Mucosa of gallbladder (tissue), 1 donor: ENCODE results near the gene CEMIP. TPM values are rescaled to one million over a fixed set of nuclear protein-coding genes. Genes with fewer than 3 reads are reported as not detected.

Source experiments
- DNase-seq: peaks from one replicate; pipeline ENCODE4 v3.0.0-alpha.2; 2020; ENCODE audit warnings: low spot score
- total RNA-seq: library from RNA; stranded (reverse); gene quantifications from one replicate; pipeline ENCODE4 v1.2.1, GENCODE V29; 2021
- donor health status: DM: no; HTN: no; CAD: no.

CEMIP gene, protein sequence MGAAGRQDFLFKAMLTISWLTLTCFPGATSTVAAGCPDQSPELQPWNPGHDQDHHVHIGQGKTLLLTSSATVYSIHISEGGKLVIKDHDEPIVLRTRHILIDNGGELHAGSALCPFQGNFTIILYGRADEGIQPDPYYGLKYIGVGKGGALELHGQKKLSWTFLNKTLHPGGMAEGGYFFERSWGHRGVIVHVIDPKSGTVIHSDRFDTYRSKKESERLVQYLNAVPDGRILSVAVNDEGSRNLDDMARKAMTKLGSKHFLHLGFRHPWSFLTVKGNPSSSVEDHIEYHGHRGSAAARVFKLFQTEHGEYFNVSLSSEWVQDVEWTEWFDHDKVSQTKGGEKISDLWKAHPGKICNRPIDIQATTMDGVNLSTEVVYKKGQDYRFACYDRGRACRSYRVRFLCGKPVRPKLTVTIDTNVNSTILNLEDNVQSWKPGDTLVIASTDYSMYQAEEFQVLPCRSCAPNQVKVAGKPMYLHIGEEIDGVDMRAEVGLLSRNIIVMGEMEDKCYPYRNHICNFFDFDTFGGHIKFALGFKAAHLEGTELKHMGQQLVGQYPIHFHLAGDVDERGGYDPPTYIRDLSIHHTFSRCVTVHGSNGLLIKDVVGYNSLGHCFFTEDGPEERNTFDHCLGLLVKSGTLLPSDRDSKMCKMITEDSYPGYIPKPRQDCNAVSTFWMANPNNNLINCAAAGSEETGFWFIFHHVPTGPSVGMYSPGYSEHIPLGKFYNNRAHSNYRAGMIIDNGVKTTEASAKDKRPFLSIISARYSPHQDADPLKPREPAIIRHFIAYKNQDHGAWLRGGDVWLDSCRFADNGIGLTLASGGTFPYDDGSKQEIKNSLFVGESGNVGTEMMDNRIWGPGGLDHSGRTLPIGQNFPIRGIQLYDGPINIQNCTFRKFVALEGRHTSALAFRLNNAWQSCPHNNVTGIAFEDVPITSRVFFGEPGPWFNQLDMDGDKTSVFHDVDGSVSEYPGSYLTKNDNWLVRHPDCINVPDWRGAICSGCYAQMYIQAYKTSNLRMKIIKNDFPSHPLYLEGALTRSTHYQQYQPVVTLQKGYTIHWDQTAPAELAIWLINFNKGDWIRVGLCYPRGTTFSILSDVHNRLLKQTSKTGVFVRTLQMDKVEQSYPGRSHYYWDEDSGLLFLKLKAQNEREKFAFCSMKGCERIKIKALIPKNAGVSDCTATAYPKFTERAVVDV (N-terminal part only)
- total RNA-seq, result 1.6 TPM

DNA sequence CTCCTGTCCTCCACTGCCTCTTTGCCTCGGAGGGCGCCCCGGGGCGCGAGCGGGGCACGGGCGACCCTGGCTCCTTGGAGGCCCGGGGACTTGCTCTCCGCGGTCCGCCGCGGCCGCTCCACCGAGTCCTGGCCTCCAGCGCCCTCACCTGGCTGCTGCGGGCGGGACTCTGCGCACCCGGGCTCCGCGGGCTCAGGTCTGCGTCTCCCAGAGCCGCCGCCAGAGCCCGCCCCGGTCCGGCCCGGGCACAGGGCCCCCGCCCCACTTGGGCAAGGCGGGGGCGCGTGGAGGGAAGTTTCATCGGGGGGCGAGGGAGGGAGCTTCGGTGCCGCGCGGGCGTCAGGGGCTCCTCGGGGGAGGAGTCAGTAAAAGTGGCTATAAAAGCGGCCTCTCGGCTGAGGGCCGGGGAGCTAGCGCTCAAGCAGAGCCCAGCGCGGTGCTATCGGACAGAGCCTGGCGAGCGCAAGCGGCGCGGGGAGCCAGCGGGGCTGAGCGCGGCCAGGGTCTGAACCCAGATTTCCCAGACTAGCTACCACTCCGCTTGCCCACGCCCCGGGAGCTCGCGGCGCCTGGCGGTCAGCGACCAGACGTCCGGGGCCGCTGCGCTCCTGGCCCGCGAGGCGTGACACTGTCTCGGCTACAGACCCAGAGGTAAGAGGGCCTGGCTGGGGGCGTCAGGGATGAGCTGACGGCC, at the start of gene CEMIP:
CEMIP (plus strand) TSS at position 407 of the 694 bp plus-strand sequence. CDS start 94,510 bp downstream, outside the sequence.
- peak; percentile 73 for DNase-seq

DNA sequence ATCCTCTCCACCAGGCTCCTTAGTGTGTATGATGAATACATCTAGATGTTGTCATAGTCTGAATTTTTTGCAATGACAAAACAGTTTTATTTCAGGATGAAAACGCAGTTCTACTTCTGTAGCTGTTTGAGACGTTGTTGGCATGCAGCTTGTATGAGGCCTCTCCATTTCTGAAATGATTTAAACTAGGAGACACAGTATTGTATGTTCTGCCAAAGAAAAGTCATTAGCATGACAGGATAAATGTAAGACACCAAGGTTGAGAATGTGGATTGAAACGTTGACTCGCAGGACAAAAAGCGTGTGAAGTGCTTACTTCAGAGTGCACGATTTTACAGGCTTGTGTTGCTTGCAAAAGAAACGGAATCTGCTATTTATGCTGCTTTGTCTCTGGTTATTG, 48.8 kb upstream of the CEMIP start:
- DNase-seq, result no peak

DNA sequence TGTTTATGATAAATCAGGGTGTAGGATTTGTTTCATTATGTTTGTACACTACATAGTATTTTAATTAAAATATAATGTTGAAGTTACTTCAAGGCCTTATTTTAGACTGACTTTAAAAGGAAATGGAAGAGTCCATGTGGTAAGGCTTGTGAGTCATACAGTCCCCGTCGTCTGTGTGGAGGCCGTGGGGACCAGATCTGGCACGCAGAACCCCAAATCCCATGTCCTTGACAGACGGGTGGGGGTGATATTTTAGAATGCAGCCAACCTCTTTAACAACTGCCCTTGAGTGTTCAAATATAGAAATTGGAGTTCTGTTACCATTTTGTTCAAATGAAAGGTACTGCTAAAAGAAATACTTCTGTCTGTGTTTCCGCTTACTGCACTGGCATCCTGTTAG, 48.2 kb upstream of the CEMIP start:
- DNase-seq, result no peak

DNA sequence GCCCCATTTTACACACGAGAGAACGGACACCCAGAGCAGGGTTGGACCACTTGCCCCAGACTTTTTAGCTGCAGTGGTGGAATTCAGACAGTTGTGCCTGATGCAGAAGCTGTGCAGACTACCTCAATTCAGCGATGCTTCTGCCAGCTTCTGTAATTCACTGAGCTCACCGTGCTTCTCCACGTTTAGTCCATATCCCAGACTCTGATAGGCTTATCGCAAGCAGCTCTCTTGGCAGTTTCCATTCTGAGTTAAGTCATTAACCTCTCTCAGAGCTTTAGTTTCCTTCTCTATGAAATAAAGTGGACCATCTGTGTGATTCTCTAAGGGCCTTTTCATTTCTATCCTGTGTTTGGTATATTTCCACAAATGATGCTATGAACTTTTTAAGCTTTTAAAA, 47.0 kb upstream of the CEMIP start:
- DNase-seq, result no peak

DNA sequence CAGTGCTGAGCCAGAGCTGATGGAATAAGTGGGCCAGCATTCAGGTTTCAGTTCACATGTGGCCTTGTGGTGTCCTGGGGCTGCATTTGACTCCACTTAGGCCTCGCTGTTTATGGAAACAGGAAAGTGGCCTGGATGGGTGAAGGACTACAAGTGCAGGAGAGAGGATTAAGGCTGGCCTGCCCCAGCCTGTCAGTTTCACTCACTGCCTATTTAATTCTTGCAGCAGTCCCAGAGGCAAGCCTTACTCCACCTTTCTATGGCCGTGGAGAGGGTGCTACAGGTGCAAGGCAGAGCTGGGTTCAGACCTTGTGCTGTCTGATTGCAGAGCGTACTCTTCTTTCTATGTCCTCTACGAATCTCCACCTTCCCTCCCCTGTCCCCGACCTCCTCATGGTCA, 46.4 kb upstream of the CEMIP start:
- DNase-seq, result no peak

DNA sequence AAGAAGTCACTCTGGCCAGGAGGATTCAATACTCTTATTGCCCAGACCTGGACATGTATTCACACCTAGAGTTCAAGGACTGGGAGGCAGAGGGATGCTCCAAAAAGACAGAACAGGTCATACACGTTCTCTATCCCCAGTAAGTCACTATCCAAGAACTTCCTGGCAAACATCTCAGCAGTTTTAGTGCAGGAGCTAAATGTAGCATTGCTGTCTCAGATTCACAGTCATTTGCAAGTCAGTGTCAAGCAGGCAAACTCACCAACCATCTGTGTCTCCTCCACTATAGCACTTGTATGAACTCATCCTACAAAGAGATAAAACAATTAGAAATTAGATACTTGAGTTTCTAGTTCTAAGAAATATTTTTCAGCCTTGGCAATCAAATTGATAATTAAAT, 45.7 kb upstream of the CEMIP start:
- DNase-seq, result no peak

DNA sequence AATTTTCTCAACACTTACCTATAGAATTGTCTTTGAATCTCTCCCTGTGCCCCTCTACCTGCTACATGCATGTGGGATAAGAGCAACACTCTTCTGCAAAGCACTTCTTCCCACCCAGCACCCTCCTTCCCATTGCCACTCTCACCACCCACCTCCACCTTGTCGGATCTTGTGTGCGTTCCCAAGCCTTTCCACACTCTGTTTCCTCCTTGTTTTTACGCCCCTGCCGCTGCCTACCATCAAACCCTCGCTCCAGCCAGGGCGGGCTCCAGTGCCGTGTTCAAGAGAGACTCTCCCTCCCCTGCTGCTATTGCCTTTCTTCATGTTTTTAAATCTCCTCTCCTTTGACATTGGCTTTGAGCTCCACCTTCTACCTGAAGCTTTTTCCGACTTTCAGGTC, 43.8 kb upstream of the CEMIP start:
- DNase-seq, result no peak

DNA sequence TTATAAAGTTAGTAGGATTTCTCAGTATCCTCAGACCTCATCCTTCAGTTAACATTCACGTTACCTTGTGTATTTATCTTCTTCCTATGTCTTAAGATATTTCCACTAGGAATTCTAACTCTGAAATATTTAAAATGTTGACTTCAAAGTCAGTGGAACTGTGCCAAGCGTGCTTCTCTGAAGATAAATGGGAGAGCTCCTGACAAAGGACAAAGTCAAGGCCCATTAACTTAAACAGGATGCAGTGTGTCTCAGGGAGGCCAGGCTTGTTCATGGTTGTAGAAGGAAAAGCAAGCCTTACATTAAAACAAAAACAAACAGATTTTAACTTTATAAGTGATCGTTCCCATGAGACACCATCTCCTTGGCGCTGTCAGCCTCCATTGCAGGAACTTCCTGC, 42.6 kb upstream of the CEMIP start:
- no peak for DNase-seq

DNA sequence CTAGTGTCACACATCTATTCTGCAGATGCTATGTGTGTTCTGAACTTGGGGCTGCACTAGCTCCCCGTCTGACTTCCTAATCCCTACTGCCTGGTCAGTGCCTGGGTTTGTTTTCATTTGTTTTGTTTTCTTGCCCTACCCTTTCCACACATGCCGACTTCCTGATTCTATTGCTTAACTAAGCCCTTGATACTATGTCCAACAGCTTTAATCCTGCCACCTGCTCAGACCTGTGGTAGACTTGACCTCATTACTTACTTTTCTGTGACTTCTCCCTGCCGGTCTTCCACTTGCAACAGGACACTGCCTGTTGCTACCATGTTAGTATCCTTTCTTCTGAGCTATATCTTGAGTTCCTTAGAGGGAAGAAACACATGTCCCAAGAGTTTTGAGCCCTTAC, 39.3 kb upstream of the CEMIP start:
- DNase-seq, result no peak

DNA sequence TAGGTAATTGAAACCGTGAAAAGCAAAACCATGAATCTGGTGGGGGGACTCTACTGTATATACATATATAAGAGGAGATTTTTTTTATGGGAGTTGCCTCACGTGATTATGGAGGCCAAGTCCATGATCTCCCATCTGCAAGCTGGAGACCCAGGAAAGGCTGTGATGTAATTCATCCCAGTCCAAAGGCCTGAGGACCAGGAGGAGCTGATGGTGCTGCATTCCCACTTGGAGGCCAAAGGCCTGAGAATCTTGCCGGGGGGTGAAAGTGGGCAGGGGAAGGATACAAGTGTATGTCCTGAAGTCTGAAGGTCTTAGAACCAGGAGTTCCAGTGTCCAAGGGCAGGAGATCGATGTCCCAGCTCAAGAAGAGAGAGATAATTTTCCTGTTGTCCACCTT, 37.1 kb upstream of the CEMIP start:
- no peak for DNase-seq

DNA sequence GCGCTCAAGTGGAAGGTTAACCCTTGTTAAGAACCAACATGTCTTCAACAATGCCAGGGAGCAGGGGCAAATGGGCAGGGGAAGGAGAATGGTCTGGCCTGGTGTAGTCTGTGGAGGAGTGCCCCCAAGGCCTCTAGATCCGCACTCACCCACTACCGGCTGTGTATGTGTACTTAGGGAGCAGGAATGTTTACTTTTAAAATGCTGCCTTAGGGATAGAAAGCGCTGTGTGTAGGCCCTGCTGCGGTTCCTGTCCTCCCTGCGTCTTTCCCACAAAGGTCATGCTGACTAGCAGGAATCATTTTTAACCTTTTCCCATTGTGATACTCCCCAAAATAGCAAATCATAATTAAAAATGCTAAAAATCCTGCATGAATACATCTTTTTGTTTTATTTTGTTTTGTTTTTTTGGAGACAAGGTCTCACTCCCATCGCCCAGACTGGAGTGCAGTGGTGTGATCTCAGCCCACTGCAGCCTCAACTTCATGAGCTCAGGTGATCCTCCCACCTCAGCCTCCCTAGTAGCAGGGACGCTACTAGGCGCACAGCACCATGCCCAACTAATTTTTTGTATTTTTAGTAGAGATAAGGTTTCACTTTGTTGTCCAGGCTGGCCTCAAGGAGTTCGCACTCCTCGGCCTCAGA, 35.9 kb upstream of the CEMIP start:
- DNase-seq, result no peak

DNA sequence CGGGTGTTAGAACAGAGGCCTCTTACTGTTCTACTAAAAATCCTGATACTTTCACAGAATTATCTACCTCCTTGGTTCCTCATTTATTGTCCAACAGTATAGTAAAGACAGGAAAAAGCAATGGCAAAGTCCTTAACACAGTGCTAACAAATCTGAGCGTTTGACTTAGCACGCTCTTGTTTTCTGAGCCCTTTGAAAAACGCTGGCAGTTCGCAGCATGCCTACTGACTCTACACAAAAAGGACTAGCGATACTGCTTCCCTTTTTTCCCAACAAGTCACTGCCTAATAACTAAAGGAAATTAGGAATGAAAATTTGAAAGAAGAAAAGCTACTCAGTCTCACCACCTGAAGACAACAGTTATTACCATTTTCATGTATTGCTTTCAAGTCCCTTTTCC, 34.8 kb upstream of the CEMIP start:
- no peak for DNase-seq

DNA sequence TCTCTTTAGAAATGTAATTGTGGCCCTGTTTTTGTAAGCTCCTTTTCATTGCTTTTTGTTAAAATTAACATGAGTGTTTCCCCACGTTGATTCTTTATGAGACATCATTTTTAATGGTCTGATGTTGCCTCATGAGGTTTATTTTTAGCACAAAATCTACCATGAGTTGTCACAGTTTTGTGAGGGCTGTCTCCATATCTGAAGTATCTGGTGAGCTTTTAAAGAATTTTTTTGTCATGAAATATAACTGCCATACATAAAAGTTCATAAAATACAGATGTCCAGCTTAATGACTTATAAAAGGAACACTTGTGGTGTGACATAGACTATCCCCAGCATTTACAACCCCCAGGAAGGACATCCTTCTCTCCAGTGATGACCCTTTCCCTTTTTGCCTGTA, 34.3 kb upstream of the CEMIP start:
- no peak for DNase-seq

DNA sequence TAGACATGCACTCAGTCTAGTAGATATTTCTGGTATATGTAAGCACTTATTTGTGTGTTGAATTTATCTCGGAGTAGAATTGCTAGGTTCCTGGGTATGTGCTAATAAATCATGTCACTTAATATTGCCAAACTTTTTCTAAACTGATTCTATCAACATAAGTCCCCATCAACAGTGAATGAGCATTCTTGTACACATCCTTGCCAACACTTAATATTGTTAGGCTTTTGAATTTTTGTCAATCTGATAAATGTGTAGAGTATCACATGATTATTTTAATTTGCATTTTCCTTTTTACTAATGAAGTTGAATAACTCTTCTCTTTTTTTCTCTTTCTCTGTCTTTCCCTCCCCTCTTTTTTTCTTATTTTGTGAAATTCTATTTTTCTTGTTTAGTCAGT, 33.3 kb upstream of the CEMIP start:
- DNase-seq, result no peak

DNA sequence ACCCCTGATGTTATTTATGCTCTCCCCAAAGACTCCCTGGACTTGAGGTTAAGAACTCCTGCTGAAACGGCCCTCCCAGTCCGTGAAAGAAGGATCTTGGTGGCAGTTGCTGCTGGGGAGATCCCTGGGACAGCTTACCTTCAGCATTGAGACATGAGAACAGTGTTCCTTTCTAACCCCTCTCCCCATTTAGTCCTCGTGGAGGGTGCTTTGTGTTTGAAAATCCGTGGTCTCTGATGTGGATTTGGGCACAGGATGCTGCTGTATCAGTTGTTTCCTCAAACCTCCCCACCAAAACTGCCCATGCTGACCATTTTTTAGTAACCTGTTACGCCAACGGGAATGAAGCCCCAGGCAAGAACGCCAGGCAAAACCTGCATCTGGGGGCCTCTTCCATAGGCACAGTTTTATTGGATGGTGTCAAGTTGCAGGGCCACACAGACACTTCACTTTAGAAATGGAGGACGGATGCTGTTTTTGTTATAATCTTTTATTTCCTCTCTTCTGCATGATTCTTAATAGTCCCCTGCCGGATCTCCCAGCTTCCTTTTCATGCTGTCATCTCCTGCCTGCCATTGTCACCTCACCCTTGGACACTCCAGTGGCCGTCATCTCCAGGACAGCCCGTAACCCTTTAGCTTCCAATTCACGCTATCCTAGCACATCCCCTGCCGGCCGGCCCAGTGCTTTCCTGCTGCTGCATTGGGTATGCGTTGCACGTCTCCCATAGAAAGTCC, 31.7 kb upstream of the CEMIP start:
- no peak for DNase-seq

DNA sequence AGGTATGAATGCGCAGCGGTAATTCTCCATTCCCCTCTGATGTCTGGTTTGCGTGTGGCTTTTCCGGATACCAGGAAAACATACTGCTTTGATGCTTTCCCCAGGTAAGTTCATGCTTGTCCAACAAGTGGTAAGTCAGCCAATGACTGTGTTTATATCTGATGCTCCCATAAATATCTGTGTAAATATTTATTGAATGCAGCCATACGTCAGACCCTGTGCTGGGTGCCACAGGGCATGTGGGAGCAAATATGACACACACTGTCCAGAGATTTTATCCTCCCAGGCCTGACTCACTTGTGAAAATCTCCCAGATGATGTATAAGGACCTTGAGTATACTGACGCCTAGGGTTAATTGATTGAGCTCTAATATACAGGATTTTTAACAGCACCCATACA, 29.6 kb upstream of the CEMIP start:
- DNase-seq, result no peak

DNA sequence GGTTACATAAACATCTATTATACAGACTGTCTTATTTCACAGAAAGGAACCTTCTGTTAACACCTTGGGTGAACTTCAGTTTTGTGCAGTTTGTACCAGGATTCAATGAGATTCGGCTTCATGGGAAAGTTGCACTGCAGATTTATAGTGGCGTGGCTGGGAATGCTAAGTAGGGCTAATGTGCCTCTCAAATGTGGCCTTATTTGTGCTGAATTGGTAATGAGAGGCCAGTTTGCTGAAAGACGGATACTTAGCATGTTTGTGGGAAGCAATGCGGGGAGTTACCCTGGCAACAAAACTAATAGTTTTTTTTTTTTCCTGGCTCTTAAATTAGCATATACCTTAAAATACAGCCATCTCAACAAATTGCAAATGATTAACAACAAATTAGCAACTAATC, 28.6 kb upstream of the CEMIP start:
- no peak for DNase-seq

DNA sequence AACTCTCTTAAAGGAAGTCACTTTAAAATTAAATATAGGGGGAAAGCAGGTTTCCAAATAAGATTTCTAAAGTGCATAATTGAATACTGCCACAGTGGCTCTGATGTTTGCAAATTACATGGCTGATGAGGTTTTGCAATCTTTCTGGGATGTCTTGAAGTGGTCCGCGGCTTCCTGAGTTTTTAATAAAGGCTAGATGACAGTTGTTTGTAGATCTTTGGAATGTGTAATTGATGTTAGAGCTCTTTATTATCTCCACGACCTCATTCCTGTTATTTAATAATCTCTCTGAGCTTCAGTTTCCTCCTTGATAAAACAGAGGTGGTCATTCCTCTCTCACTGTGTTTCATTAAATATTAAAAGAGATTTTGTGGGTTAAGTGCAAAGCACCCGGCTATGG, 27.0 kb upstream of the CEMIP start:
- no peak for DNase-seq

DNA sequence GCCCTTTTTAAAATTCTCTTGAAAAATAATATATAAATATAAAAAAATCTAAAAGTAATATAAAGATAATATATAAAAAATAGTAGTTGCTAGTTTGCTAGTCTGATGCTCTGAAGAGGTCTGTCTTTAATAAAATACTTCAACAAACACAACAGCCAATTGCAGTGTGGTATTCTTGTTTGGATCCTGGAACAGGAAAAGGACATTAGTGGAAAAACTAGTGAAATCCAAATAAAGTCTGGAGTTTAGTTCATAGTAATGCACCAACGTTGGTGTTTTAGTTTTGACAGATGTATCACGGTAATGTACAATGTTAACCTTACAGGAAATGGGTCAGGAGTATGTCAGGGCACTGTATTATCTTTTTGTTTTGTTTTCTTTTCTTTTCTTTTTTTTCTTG, 26.0 kb upstream of the CEMIP start:
- no peak for DNase-seq

DNA sequence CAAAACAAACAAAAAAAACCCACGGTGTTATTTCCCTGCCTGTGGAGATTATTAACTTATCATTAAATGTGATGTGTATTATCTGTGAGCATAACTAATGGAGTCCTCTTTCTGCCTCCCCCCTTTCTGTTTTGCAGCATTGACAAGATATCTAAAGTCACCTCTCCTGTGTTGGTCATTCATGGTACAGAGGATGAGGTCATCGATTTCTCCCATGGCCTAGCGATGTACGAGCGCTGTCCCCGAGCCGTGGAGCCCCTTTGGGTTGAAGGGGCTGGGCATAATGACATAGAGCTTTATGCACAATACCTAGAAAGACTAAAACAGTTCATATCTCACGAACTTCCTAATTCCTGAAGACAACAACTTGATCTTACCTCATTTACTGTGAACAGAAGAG, 25.2 kb upstream of the CEMIP start:
- no peak for DNase-seq

DNA sequence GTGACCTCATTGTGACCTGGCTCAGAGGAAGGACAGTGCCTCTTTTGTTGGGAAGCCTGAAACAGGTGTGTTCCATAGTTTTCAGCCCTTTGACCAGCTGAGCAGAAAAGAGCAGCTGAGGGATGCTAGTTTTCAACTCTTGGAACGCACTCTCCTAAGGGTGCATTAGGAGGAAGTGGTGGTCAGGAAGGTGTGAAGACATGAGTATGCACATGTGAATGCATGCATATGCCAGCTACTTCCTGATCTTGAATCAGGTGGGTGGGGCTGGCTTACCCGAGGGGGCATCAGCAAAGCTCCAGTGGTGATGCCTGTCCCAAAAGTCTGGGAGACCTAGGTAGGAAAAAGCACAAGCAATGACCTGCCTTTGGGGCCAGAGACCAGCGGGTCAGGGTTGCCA, 23.3 kb upstream of the CEMIP start:
- DNase-seq, result no peak
